Breast epithelium (tissue), 3 donors: Measurements from ENCODE around the gene CPNE4.

Experiments
- POLR2AphosphoS5 ChIP-seq, 3 donors: sonication (generic); formaldehyde crosslinking; IDR thresholded peaks; one replicate each; pipeline ENCODE4 v1.6.1; 2017; ENCODE audit warnings: antibody characterized with exemption in 3 of 3
- TF ChIP-seq, protein P1 (sequence below), 3 donors: fragments of 450-650 bp; IDR thresholded peaks; one replicate each; pipeline ENCODE4 v1.5.1; 2016 to 2017; ENCODE audit warnings: antibody characterized with exemption in 3 of 3, mild to moderate bottlenecking in 3 of 3, moderate library complexity in 3 of 3

- TF ChIP-seq, protein P1, sequence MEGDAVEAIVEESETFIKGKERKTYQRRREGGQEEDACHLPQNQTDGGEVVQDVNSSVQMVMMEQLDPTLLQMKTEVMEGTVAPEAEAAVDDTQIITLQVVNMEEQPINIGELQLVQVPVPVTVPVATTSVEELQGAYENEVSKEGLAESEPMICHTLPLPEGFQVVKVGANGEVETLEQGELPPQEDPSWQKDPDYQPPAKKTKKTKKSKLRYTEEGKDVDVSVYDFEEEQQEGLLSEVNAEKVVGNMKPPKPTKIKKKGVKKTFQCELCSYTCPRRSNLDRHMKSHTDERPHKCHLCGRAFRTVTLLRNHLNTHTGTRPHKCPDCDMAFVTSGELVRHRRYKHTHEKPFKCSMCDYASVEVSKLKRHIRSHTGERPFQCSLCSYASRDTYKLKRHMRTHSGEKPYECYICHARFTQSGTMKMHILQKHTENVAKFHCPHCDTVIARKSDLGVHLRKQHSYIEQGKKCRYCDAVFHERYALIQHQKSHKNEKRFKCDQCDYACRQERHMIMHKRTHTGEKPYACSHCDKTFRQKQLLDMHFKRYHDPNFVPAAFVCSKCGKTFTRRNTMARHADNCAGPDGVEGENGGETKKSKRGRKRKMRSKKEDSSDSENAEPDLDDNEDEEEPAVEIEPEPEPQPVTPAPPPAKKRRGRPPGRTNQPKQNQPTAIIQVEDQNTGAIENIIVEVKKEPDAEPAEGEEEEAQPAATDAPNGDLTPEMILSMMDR (IDR thresholded peaks at IDR 0.05), result no peak
- TF ChIP-seq POLR2AphosphoS5 (IDR thresholded peaks at IDR 0.05), result no peak
Observed at GRCh38 chr3:131976448-131976847, 58.4 kb downstream of the CPNE4 start.
